Mesendoderm (in vitro differentiated cells): ENCODE results near the gene DIAPH2.

Experiments used
- DNase-seq: peaks from one replicate; pipeline ENCODE4 v3.0.0; 2013
- H2AK5ac ChIP-seq: 2 replicates; pipeline ENCODE4 v1.6.1; 2013; ENCODE audit warnings: low read length, inconsistent platforms
- H2BK120ac ChIP-seq: 2 replicates; pipeline ENCODE4 v1.6.1; 2013; ENCODE audit warnings: low read depth, mild to moderate bottlenecking, low read length, moderate library complexity, mixed read lengths
- H2BK15ac ChIP-seq: replicated peaks from 2 replicates; pipeline ENCODE4 v1.6.1; 2013; ENCODE audit warnings: low read depth, mild to moderate bottlenecking, moderate library complexity
- H2BK5ac ChIP-seq: 2 replicates; pipeline ENCODE4 v1.6.1; 2013; ENCODE audit warnings: low read length, inconsistent platforms
- H3K18ac ChIP-seq: 2 replicates; pipeline ENCODE4 v1.6.1; 2013; ENCODE audit warnings: mild to moderate bottlenecking, low read length, mixed read lengths
- H3K23ac ChIP-seq: one replicate; pipeline ENCODE4 v1.6.1; 2013; ENCODE audit warnings: low read length
- H3K27ac ChIP-seq: 2 replicates; pipeline ENCODE4 v1.5.1; 2013; ENCODE audit warnings: low read depth, mild to moderate bottlenecking, inconsistent platforms, low read length, moderate library complexity
- H3K27me3 ChIP-seq: 2 replicates; pipeline ENCODE4 v1.6.1; 2013; ENCODE audit warnings: low read length, control low read depth, mild to moderate bottlenecking, inconsistent platforms; ENCODE audit not compliant: insufficient read depth, poor library complexity
- H3K36me3 ChIP-seq: 2 replicates; pipeline ENCODE4 v1.6.1; 2013; ENCODE audit warnings: low read length, inconsistent platforms; ENCODE audit not compliant: control insufficient read depth, insufficient read depth
- H3K4ac ChIP-seq: one replicate; pipeline ENCODE4 v1.6.1; 2013; ENCODE audit warnings: low read depth, mild to moderate bottlenecking, low read length, moderate library complexity
- H3K4me1 ChIP-seq: 2 replicates; pipeline ENCODE4 v1.6.1; 2013; ENCODE audit warnings: low read depth, low read length, inconsistent platforms; ENCODE audit not compliant: control insufficient read depth
- H3K4me2 ChIP-seq: 2 replicates; pipeline ENCODE4 v1.6.1; 2013; ENCODE audit warnings: low read length
- H3K4me3 ChIP-seq: 2 replicates; pipeline ENCODE4 v1.5.1; 2013; ENCODE audit warnings: mild to moderate bottlenecking, low read length
- H3K56ac ChIP-seq: one replicate; pipeline ENCODE4 v1.6.1; 2013; ENCODE audit warnings: low read length
- H3K79me1 ChIP-seq: 2 replicates; pipeline ENCODE4 v1.6.1; 2013; ENCODE audit warnings: low read length, inconsistent platforms
- H3K79me2 ChIP-seq: 2 replicates; pipeline ENCODE4 v1.6.1; 2013; ENCODE audit warnings: mild to moderate bottlenecking, low read length; ENCODE audit not compliant: control insufficient read depth, insufficient read depth
- H3K9ac ChIP-seq: 2 replicates; pipeline ENCODE4 v1.6.1; 2013; ENCODE audit warnings: low read length, inconsistent platforms
- H4K5ac ChIP-seq: one replicate; pipeline ENCODE4 v1.6.1; 2013; ENCODE audit warnings: low read length
- H4K8ac ChIP-seq: one replicate; pipeline ENCODE4 v1.6.1; 2013; ENCODE audit warnings: low read depth, mild to moderate bottlenecking, control low read depth, low read length, moderate library complexity
- WGBS: extraction: QIAGEN DNeasy Blood & Tissue Kit; methylation state at CpG from one replicate; pipeline ENCODE4 v1.1.7; 2013; ENCODE audit warnings: low lambda C conversion rate, missing lambda C conversion rate; ENCODE audit not compliant: insufficient coverage; ENCODE audit errors: extremely low coverage; 5-methylcytosine and 5-hydroxymethylcytosine counted together

Gene DIAPH2

GRCh38 chrX:97446298-97446882 is 761.7 kb downstream of the DIAPH2 start:
- H2BK5ac ChIP-seq = no peak overlapping the region
- no peaks in the 10 kb centered on the region for H3K27me3 ChIP-seq
- no peak overlapping the region for H2BK15ac ChIP-seq
- H3K56ac ChIP-seq = no peak overlapping the region
- H3K79me1 ChIP-seq = no peaks in the 10 kb centered on the region
- no peak overlapping the region for H2AK5ac ChIP-seq
- H3K4me1 ChIP-seq = no peaks in the 10 kb centered on the region
- no peak overlapping the region for H3K4me2 ChIP-seq
- no CpG with 5 or more reads among the region's 1 CpG for WGBS
- H3K18ac ChIP-seq = no peak overlapping the region
- no peak for DNase-seq
- H3K9ac ChIP-seq = no peak overlapping the region
- no peak overlapping the region for H4K8ac ChIP-seq
- H3K27ac ChIP-seq = no peak overlapping the region
- no peak overlapping the region for H4K5ac ChIP-seq
- no peaks in the 10 kb centered on the region for H3K36me3 ChIP-seq
- no peak overlapping the region for H2BK120ac ChIP-seq
- H3K4ac ChIP-seq = no peak overlapping the region
- no peak overlapping the region for H3K4me3 ChIP-seq
- no peaks in the 10 kb centered on the region for H3K79me2 ChIP-seq
- no peak overlapping the region for H3K23ac ChIP-seq

- Histone ChIP-seq H4K8ac (no peak overlapping the region), H3K4me3 (no peak overlapping the region), H3K56ac (no peak overlapping the region), H3K4ac (no peak overlapping the region), H4K5ac (no peak overlapping the region), H3K18ac (no peak overlapping the region), H3K4me2 (no peak overlapping the region), H3K27me3 (no peaks in the 10 kb centered on the region), H3K36me3 (no peaks in the 10 kb centered on the region), H2AK5ac (no peak overlapping the region), H3K23ac (no peak overlapping the region), H3K79me2 (no peaks in the 10 kb centered on the region), H2BK5ac (no peak overlapping the region), H2BK15ac (no peak overlapping the region), H2BK120ac (no peak overlapping the region), H3K9ac (no peak overlapping the region), H3K27ac (no peak overlapping the region), H3K79me1 (no peaks in the 10 kb centered on the region), H3K4me1 (no peaks in the 10 kb centered on the region)
- no CpG with 5 or more reads among the region's 5 CpGs for WGBS
- no peak for DNase-seq
Measured at GRCh38 chrX:97447306-97447705, 762.7 kb downstream of the DIAPH2 start.

GRCh38 chrX:97452283-97452682 is 767.6 kb downstream of the DIAPH2 start:
- Histone ChIP-seq H3K79me2 (no peaks in the 10 kb centered on the region), H2BK120ac (no peak overlapping the region), H3K23ac (no peak overlapping the region), H3K36me3 (no peaks in the 10 kb centered on the region), H3K56ac (no peak overlapping the region), H4K5ac (no peak overlapping the region), H3K4me3 (no peak overlapping the region), H2AK5ac (no peak overlapping the region), H3K79me1 (no peaks in the 10 kb centered on the region), H3K4ac (no peak overlapping the region), H3K27ac (no peak overlapping the region), H2BK5ac (no peak overlapping the region), H4K8ac (no peak overlapping the region), H3K4me1 (no peaks in the 10 kb centered on the region), H3K27me3 (no peaks in the 10 kb centered on the region), H3K18ac (no peak overlapping the region), H2BK15ac (no peak overlapping the region), H3K9ac (no peak overlapping the region), H3K4me2 (no peak overlapping the region)
- DNase-seq = no peak

- Histone ChIP-seq H3K9ac (no peak overlapping the region), H2BK120ac (no peak overlapping the region), H3K56ac (no peak overlapping the region), H2AK5ac (no peak overlapping the region), H3K4ac (no peak overlapping the region), H4K5ac (no peak overlapping the region), H3K27me3 (no peaks in the 10 kb centered on the region), H2BK15ac (no peak overlapping the region), H3K79me1 (no peaks in the 10 kb centered on the region), H3K27ac (no peak overlapping the region), H3K18ac (no peak overlapping the region), H3K23ac (no peak overlapping the region), H3K36me3 (no peaks in the 10 kb centered on the region), H2BK5ac (no peak overlapping the region), H3K79me2 (no peaks in the 10 kb centered on the region), H4K8ac (no peak overlapping the region), H3K4me2 (no peak overlapping the region), H3K4me1 (no peaks in the 10 kb centered on the region), H3K4me3 (no peak overlapping the region)
- DNase-seq = no peak
- WGBS = no CpG with 5 or more reads among the region's 1 CpG
Measured at GRCh38 chrX:97461763-97462162, 777.1 kb downstream of the DIAPH2 start.

GRCh38 chrX:97471071-97471470 is 786.4 kb downstream of the DIAPH2 start:
- Histone ChIP-seq H3K79me1 (no peaks in the 10 kb centered on the region), H3K4me3 (no peak overlapping the region), H3K4ac (no peak overlapping the region), H3K9ac (no peak overlapping the region), H2BK120ac (no peak overlapping the region), H2BK15ac (no peak overlapping the region), H3K36me3 (no peaks in the 10 kb centered on the region), H4K5ac (no peak overlapping the region), H3K4me1 (no peaks in the 10 kb centered on the region), H3K56ac (no peak overlapping the region), H3K27ac (no peak overlapping the region), H3K23ac (no peak overlapping the region), H2AK5ac (no peak overlapping the region), H3K79me2 (no peaks in the 10 kb centered on the region), H3K4me2 (no peak overlapping the region), H2BK5ac (no peak overlapping the region), H3K18ac (no peak overlapping the region), H4K8ac (no peak overlapping the region), H3K27me3 (no peaks in the 10 kb centered on the region)
- no CpG with 5 or more reads among the region's 6 CpGs for WGBS
- DNase-seq = no peak

GRCh38 chrX:97474933-97475332 is 790.3 kb downstream of the DIAPH2 start:
- no peak overlapping the region for H2BK5ac ChIP-seq
- no peak overlapping the region for H3K4me3 ChIP-seq
- H2BK15ac ChIP-seq = no peak overlapping the region
- no peaks in the 10 kb centered on the region for H3K79me2 ChIP-seq
- no peaks in the 10 kb centered on the region for H3K4me1 ChIP-seq
- H3K56ac ChIP-seq = no peak overlapping the region
- H3K27ac ChIP-seq = no peak overlapping the region
- no peak for DNase-seq
- H3K27me3 ChIP-seq = no peaks in the 10 kb centered on the region
- H2AK5ac ChIP-seq = no peak overlapping the region
- no CpG with 5 or more reads among the region's 3 CpGs for WGBS
- no peak overlapping the region for H3K9ac ChIP-seq
- H4K8ac ChIP-seq = no peak overlapping the region
- no peak overlapping the region for H4K5ac ChIP-seq
- no peak overlapping the region for H2BK120ac ChIP-seq
- no peak overlapping the region for H3K4ac ChIP-seq
- H3K18ac ChIP-seq = no peak overlapping the region
- H3K4me2 ChIP-seq = no peak overlapping the region
- H3K23ac ChIP-seq = no peak overlapping the region
- H3K79me1 ChIP-seq = no peaks in the 10 kb centered on the region
- no peaks in the 10 kb centered on the region for H3K36me3 ChIP-seq
